Neuronal stem cell (in vitro differentiated cells): ENCODE results near the gene JAG2. TPM values are rescaled to one million over a fixed set of nuclear protein-coding genes. Genes with fewer than 3 reads are reported as not detected.

ENCODE experiments used
- DNase-seq: peaks from one replicate; pipeline ENCODE4 v3.0.0-alpha.2; 2013; ENCODE audit warnings: low spot score
- H2AFZ ChIP-seq: one replicate; pipeline ENCODE4 v1.6.1; 2013; ENCODE audit warnings: mild to moderate bottlenecking, low read length, inconsistent platforms
- H2AK5ac ChIP-seq: 2 replicates; pipeline ENCODE4 v1.6.1; 2013; ENCODE audit warnings: low read depth, mild to moderate bottlenecking, inconsistent platforms, low read length, moderate library complexity, mixed read lengths
- H2BK120ac ChIP-seq: 2 replicates; pipeline ENCODE4 v1.6.1; 2013; ENCODE audit warnings: low read depth, mild to moderate bottlenecking, inconsistent platforms, low read length, moderate library complexity, mixed read lengths
- H2BK12ac ChIP-seq: one replicate; pipeline ENCODE4 v1.6.1; 2013; ENCODE audit warnings: low read length, inconsistent platforms
- H2BK15ac ChIP-seq: 2 replicates; pipeline ENCODE4 v1.6.1; 2013; ENCODE audit warnings: mild to moderate bottlenecking, low read length, inconsistent platforms, mixed read lengths
- H2BK5ac ChIP-seq: one replicate; pipeline ENCODE4 v1.6.1; 2013; ENCODE audit warnings: inconsistent platforms, mild to moderate bottlenecking, low read length, moderate library complexity
- H3K14ac ChIP-seq: one replicate; pipeline ENCODE4 v1.6.1; 2013; ENCODE audit warnings: low read length, inconsistent platforms
- H3K18ac ChIP-seq: 2 replicates; pipeline ENCODE4 v1.6.1; 2013; ENCODE audit warnings: low read length, inconsistent platforms
- H3K23ac ChIP-seq: 2 replicates; pipeline ENCODE4 v1.6.1; 2013; ENCODE audit warnings: low read depth, mild to moderate bottlenecking, mixed read lengths, low read length, inconsistent platforms; ENCODE audit not compliant: poor library complexity
- H3K27ac ChIP-seq: replicated peaks from 3 replicates; pipeline ENCODE4 v1.5.1; 2013; ENCODE audit warnings: low read length, inconsistent platforms
- H3K27me3 ChIP-seq, 3 experiments: 2 replicates each; pipeline ENCODE4 v1.6.1; 2013; ENCODE audit warnings: low read length in 3 of 3, mild to moderate bottlenecking in 2 of 3, inconsistent platforms in 1 of 3, low read depth in 1 of 3, mixed read lengths in 1 of 3, moderate library complexity in 1 of 3; ENCODE audit not compliant: control insufficient read depth in 3 of 3, insufficient read depth in 3 of 3
- H3K36me3 ChIP-seq, 2 donors: replicated peaks in 1 of 2; 2 replicates each; pipeline ENCODE4 v1.6.1; 2013; ENCODE audit warnings: low read length in 2 of 2; ENCODE audit not compliant: control insufficient read depth in 2 of 2, insufficient read depth in 2 of 2
- H3K4ac ChIP-seq: 2 replicates; pipeline ENCODE4 v1.6.1; 2013; ENCODE audit warnings: inconsistent platforms, mild to moderate bottlenecking, low read length, moderate library complexity
- H3K4me1 ChIP-seq, 2 donors: 1 replicate in 1 of 2; 2 replicates in 1 of 2; pipeline ENCODE4 v1.6.1; 2013; ENCODE audit warnings: low read length in 2 of 2, low read depth in 1 of 2; ENCODE audit not compliant: control insufficient read depth in 2 of 2, insufficient read depth in 1 of 2
- H3K4me2 ChIP-seq: one replicate; pipeline ENCODE4 v1.6.1; 2013; ENCODE audit warnings: mild to moderate bottlenecking, low read length, inconsistent platforms; ENCODE audit not compliant: insufficient read depth, poor library complexity, severe bottlenecking
- H3K4me3 ChIP-seq, 2 donors: 2 replicates each; pipeline ENCODE4 v1.5.1; 2013; ENCODE audit warnings: low read length in 2 of 2, mild to moderate bottlenecking in 2 of 2, inconsistent platforms in 1 of 2, moderate library complexity in 1 of 2
- H3K79me1 ChIP-seq: one replicate; pipeline ENCODE4 v1.6.1; 2013; ENCODE audit warnings: low read depth, mild to moderate bottlenecking, inconsistent platforms, low read length, moderate library complexity
- H3K9ac ChIP-seq: one replicate; pipeline ENCODE4 v1.6.1; 2013; ENCODE audit warnings: mild to moderate bottlenecking, low read depth, low read length, inconsistent platforms; ENCODE audit not compliant: poor library complexity
- H3K9me3 ChIP-seq, 2 donors: replicated peaks in 1 of 2; 2 replicates each; pipeline versions ENCODE3 to v1.6.1; 2013; ENCODE audit warnings: low read length in 2 of 2, mild to moderate bottlenecking in 2 of 2, inconsistent platforms in 1 of 2, low read depth in 1 of 2, mixed read lengths in 1 of 2, moderate library complexity in 1 of 2; ENCODE audit not compliant: control insufficient read depth in 2 of 2, insufficient read depth in 1 of 2
- H4K8ac ChIP-seq: one replicate; pipeline ENCODE4 v1.6.1; 2013; ENCODE audit warnings: low read depth, mild to moderate bottlenecking, inconsistent platforms, low read length, moderate library complexity
- H4K91ac ChIP-seq: one replicate; pipeline ENCODE4 v1.6.1; 2013; ENCODE audit warnings: low read length, low read depth, mild to moderate bottlenecking, inconsistent platforms; ENCODE audit not compliant: poor library complexity
- WGBS, 2 donors: extraction: QIAGEN DNeasy Blood & Tissue Kit; methylation state at CpG; one replicate each; pipeline ENCODE4 v1.1.7; 2013; ENCODE audit warnings: missing lambda C conversion rate in 2 of 2, mixed read lengths in 1 of 2; ENCODE audit not compliant: insufficient read length in 2 of 2, insufficient replicate concordance in 1 of 2; ENCODE audit errors: extremely low coverage in 2 of 2; 5-methylcytosine and 5-hydroxymethylcytosine counted together
- polyA plus RNA-seq, 2 experiments: library from polyadenylated mRNA; stranded (reverse); fragments of 200-250 nt; gene quantifications; one replicate each; pipeline ENCODE4 v1.2.3, GENCODE V29; 2013

JAG2 gene
- 5.2 TPM for polyA plus RNA-seq (2013, experiment 1 of 2)
- polyA plus RNA-seq (2013, experiment 2 of 2) = 4.9 TPM

GRCh38 chr14:105168496-105168978, at the start of gene JAG2:
Gene JAG2, minus strand, starts transcription at chr14:105168776. Its CDS starts 356 bp downstream, at chr14:105168420.
- WGBS, 2 donors = no CpG with 5 or more reads among the region's 84 CpGs
- no peak within 1 kb of the TSS for H3K27ac ChIP-seq

DNA sequence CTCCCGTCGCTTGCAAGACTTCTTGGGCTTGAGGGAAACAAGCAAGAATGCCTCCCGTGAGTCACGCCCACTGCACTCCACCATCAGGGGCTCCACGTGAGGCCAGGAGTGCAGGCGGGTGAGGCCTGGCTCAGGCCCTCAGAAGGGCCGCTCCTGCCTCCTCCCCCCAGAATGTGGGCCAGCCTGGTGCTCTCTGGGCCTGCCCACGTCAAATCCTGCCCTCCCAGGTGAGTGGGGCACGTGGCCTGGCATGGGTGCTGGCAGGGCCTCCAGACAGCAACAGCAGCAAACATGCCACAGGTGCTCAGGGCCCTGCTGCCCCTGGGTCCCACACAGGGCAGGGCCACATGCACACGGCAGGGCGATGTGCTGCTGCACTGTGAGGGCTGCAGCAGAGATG, 49.2 kb upstream of the JAG2 start:
- Histone ChIP-seq H3K4me3 (no peak overlapping the region), H4K91ac (no peak overlapping the region), H2BK15ac (no peak overlapping the region), H3K27me3 (no peaks in the 10 kb centered on the region), H2AK5ac (no peak overlapping the region), H3K9ac (no peak overlapping the region), H3K36me3 (peaks cover 36 to 55% of the 10 kb centered on the region in 2 donors), H3K18ac (no peak overlapping the region), H2BK12ac (no peak overlapping the region), H3K4me2 (no peak overlapping the region), H3K14ac (peak overlapping the region; percentile 56), H2AFZ (no peak overlapping the region), H2BK120ac (no peak overlapping the region), H3K4me1 (no peaks in the 10 kb centered on the region), H4K8ac (no peak overlapping the region), H3K23ac (peak overlapping the region; percentile 31), H3K79me1 (peaks cover 20% of the 10 kb centered on the region), H3K4ac (peak overlapping the region; percentile 37), H3K27ac (no peak overlapping the region), H3K9me3 (peaks cover 0 to 8% of the 10 kb centered on the region in 2 donors), H2BK5ac (no peak overlapping the region)
- WGBS, 2 donors = no CpG with 5 or more reads among the region's 11 CpGs
- no peak for DNase-seq

More at GRCh38 chr14:105168496-105168978, at the start of gene JAG2:
- H2BK12ac ChIP-seq = peak within 1 kb of the TSS; percentile 41
- H3K23ac ChIP-seq = peak within 1 kb of the TSS; percentile 97
- peak within 1 kb of the TSS; percentile 90 for H3K18ac ChIP-seq
- peak within 1 kb of the TSS; percentile 94 for H3K14ac ChIP-seq
- H2AFZ ChIP-seq = peak within 1 kb of the TSS; percentile 73
- peaks cover 12 to 16% of the 10 kb centered on the region in 2 donors for H3K4me1 ChIP-seq
- H2BK5ac ChIP-seq = peak within 1 kb of the TSS; percentile 66
- H3K4me3 ChIP-seq = peak within 1 kb of the TSS; percentile 43 to 81
- no peaks in the 10 kb centered on the region for H3K36me3 ChIP-seq
- peak within 1 kb of the TSS; percentile 9 for H2BK120ac ChIP-seq
- peak within 1 kb of the TSS; percentile 88 for H2AK5ac ChIP-seq
- H3K4me2 ChIP-seq = peak within 1 kb of the TSS; percentile 94
- no peak within 1 kb of the TSS for H4K91ac ChIP-seq
- H3K27me3 ChIP-seq = peaks cover 7 to 62% (median 22%) of the 10 kb centered on the region in 3 experiments
- H3K79me1 ChIP-seq = peaks cover 9% of the 10 kb centered on the region
- no peak within 1 kb of the TSS for H3K4ac ChIP-seq
- H3K9me3 ChIP-seq = no peaks in the 10 kb centered on the region
- H2BK15ac ChIP-seq = peak within 1 kb of the TSS; percentile 75
- peak; percentile 27 for DNase-seq
- H3K9ac ChIP-seq = peak within 1 kb of the TSS; percentile 90
- peak within 1 kb of the TSS; percentile 3 for H4K8ac ChIP-seq

- H3K4me3 ChIP-seq = no peak overlapping the region
- WGBS, 2 donors = no CpG with 5 or more reads among the region's 30 CpGs
- no peak overlapping the region for H2AK5ac ChIP-seq
Measured at GRCh38 chr14:105216490-105217247, 48.1 kb upstream of the JAG2 start.

DNA sequence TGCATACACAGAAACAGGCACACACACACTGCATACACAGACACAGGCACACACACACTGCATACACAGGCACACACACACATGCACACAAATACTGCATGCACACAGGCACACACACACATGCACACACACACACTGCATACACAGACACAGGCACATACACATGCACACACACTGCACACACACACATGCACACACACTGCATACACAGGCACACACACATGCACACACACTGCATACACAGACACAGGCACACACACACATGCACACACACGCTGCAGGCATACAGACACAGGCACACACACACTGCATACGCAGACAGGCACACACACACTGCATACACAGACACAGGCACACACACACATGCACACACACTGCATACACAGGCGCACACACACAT, 47.0 kb upstream of the JAG2 start:
- Histone ChIP-seq H3K4me3 (peak overlapping the region in 1 of 2 donors; percentile 31), H3K9ac (peak overlapping the region; percentile 65), H3K9me3 (peaks cover 0 to 8% of the 10 kb centered on the region in 2 donors), H2BK15ac (no peak overlapping the region), H4K8ac (peak overlapping the region; percentile 9), H3K18ac (no peak overlapping the region), H3K4me2 (no peak overlapping the region), H2BK120ac (no peak overlapping the region), H3K79me1 (peaks cover 23% of the 10 kb centered on the region), H3K4ac (no peak overlapping the region), H4K91ac (no peak overlapping the region), H3K14ac (peak overlapping the region; percentile 71), H2AFZ (no peak overlapping the region), H2BK5ac (no peak overlapping the region), H3K4me1 (no peaks in the 10 kb centered on the region), H3K27ac (no peak overlapping the region), H3K27me3 (no peaks in the 10 kb centered on the region), H2AK5ac (no peak overlapping the region), H3K36me3 (peaks cover 27 to 47% of the 10 kb centered on the region in 2 donors), H2BK12ac (no peak overlapping the region), H3K23ac (peak overlapping the region; percentile 50)
- no peak for DNase-seq
- no CpG with 5 or more reads among the region's 3 CpGs for WGBS, 2 donors

More at GRCh38 chr14:105216490-105217247, 48.1 kb upstream of the JAG2 start:
- Histone ChIP-seq H3K79me1 (peaks cover 20% of the 10 kb centered on the region), H3K9ac (peak overlapping the region; percentile 63), H2BK15ac (no peak overlapping the region), H2BK5ac (no peak overlapping the region), H3K18ac (no peak overlapping the region), H3K27me3 (no peaks in the 10 kb centered on the region), H2AFZ (no peak overlapping the region), H3K27ac (no peak overlapping the region), H3K4ac (no peak overlapping the region), H3K9me3 (peaks cover 0 to 8% of the 10 kb centered on the region in 2 donors), H4K8ac (no peak overlapping the region), H4K91ac (no peak overlapping the region), H2BK120ac (no peak overlapping the region), H3K4me2 (no peak overlapping the region), H3K14ac (peak overlapping the region; percentile 47), H3K36me3 (peaks cover 35 to 56% of the 10 kb centered on the region in 2 donors), H3K4me1 (no peaks in the 10 kb centered on the region), H2BK12ac (no peak overlapping the region), H3K23ac (peak overlapping the region; percentile 44)
- no peak for DNase-seq
